ENCODE results near the gene ARAP1.

Gene ARAP1

GRCh38 chr11:72760539-72761405 lies 8.6 kb upstream of the ARAP1 start:
- DNase-seq = no peak

GRCh38 chr11:72759468-72759985 lies 7.3 kb upstream of the ARAP1 start:
- DNase-seq = no peak

GRCh38 chr11:72758690-72759389 lies 6.6 kb upstream of the ARAP1 start:
- no peak for DNase-seq

GRCh38 chr11:72758304-72758689 lies 6.1 kb upstream of the ARAP1 start:
- no peak for DNase-seq

GRCh38 chr11:72755713-72756285 lies 3.6 kb upstream of the ARAP1 start:
- DNase-seq = no peak

- no peak for DNase-seq
These were observed 2.4 kb upstream of the ARAP1 start for GRCh38 chr11:72754544-72755155.

GRCh38 chr11:72754149-72754543 lies 1.9 kb upstream of the ARAP1 start:
- DNase-seq = no peak

GRCh38 chr11:72753341-72754148 lies 1.3 kb upstream of the ARAP1 start:
- no peak for DNase-seq

GRCh38 chr11:72751116-72752087 lies 806 bp downstream of the ARAP1 start:
- DNase-seq = no peak

GRCh38 chr11:72750556-72751115 lies 1.6 kb downstream of the ARAP1 start:
- DNase-seq = no peak

GRCh38 chr11:72750086-72750485 lies 2.1 kb downstream of the ARAP1 start:
- no peak for DNase-seq

- no peak for DNase-seq
These were observed 4.8 kb downstream of the ARAP1 start for GRCh38 chr11:72747289-72747855.

- DNase-seq = no peak
These were observed 5.4 kb downstream of the ARAP1 start for GRCh38 chr11:72746821-72747220.

- DNase-seq = no peak
These were observed 6.2 kb downstream of the ARAP1 start for GRCh38 chr11:72745925-72746550.

GRCh38 chr11:72745511-72745910 lies 6.7 kb downstream of the ARAP1 start:
- no peak for DNase-seq

- DNase-seq = no peak
These were observed 7.7 kb downstream of the ARAP1 start for GRCh38 chr11:72744474-72744873.

GRCh38 chr11:72743321-72744221 lies 8.6 kb downstream of the ARAP1 start:
- DNase-seq = no peak

- DNase-seq = no peak
These were observed 9.5 kb downstream of the ARAP1 start for GRCh38 chr11:72742513-72743320.
